HG02973 (cell line): ENCODE results near the gene GLIPR1.
"Not testable (repeated sequence)": the region's sequence is repeated elsewhere in the genome, so short reads cannot be mapped to it uniquely, and the experiment has no call there.

Experiments used
- ATAC-seq: cut with Tn5 transposase; IDR thresholded peaks from one replicate; pipeline ENCODE4 v1.9.1; 2021; ENCODE audit warnings: moderate library complexity; ENCODE audit not compliant: unreplicated experiment

The GLIPR1 gene

GRCh38 chr12:75508159-75508558 is 27.6 kb downstream of the GLIPR1 start:
- ATAC-seq, result no peak

GRCh38 chr12:75509621-75510020 is 29.1 kb downstream of the GLIPR1 start:
- no peak for ATAC-seq

GRCh38 chr12:75511116-75512048 is 30.8 kb downstream of the GLIPR1 start, which contains the start of gene KRR1:
KRR1 (minus strand) TSS chr12:75511609; CDS start chr12:75511597, 12 bp downstream.
- ATAC-seq, result peak; percentile 95

GRCh38 chr12:75521224-75521623 is 40.7 kb downstream of the GLIPR1 start:
- not testable (repeated sequence) for ATAC-seq

- not testable (repeated sequence) for ATAC-seq
Measured at GRCh38 chr12:75522124-75522523, 41.6 kb downstream of the GLIPR1 start.

- no peak for ATAC-seq
Measured at GRCh38 chr12:75525263-75525662, 44.7 kb downstream of the GLIPR1 start.

- peak; percentile 95 for ATAC-seq
Measured at GRCh38 chr12:75526655-75527511, 46.3 kb downstream of the GLIPR1 start.

GRCh38 chr12:75528272-75528671 is 47.7 kb downstream of the GLIPR1 start:
- ATAC-seq, result no peak

- ATAC-seq, result no peak
Measured at GRCh38 chr12:75528692-75529091, 48.1 kb downstream of the GLIPR1 start.

- ATAC-seq, result no peak
Measured at GRCh38 chr12:75529316-75529715, 48.8 kb downstream of the GLIPR1 start.

GRCh38 chr12:75529826-75530225 is 49.3 kb downstream of the GLIPR1 start:
- no peak for ATAC-seq

GRCh38 chr12:75533239-75533638 is 52.7 kb downstream of the GLIPR1 start:
- ATAC-seq, result no peak

- ATAC-seq, result no peak
Measured at GRCh38 chr12:75539889-75540288, 59.3 kb downstream of the GLIPR1 start.

- no peak for ATAC-seq
Measured at GRCh38 chr12:75542942-75543341, 62.4 kb downstream of the GLIPR1 start.

- no peak for ATAC-seq
Measured at GRCh38 chr12:75543529-75543928, 63.0 kb downstream of the GLIPR1 start.

GRCh38 chr12:75545636-75546035 is 65.1 kb downstream of the GLIPR1 start:
- no peak for ATAC-seq

GRCh38 chr12:75548879-75549278 is 68.3 kb downstream of the GLIPR1 start:
- ATAC-seq, result no peak

GRCh38 chr12:75549989-75550388 is 69.4 kb downstream of the GLIPR1 start:
- no peak for ATAC-seq

- no peak for ATAC-seq
Measured at GRCh38 chr12:75550401-75551240, 70.1 kb downstream of the GLIPR1 start.

GRCh38 chr12:75551477-75551876 is 70.9 kb downstream of the GLIPR1 start:
- no peak for ATAC-seq

GRCh38 chr12:75553398-75553797 is 72.8 kb downstream of the GLIPR1 start:
- ATAC-seq, result no peak
